IMR-90 (cell line): Measurements from ENCODE around the gene FXN. TPM values are rescaled to one million over a fixed set of nuclear protein-coding genes. Genes with fewer than 3 reads are reported as not detected.
"Not testable (repeated sequence)": the region's sequence is repeated elsewhere in the genome, so short reads cannot be mapped to it uniquely, and the experiment has no call there.

Experiments used
- ATAC-seq: fragments of 200-7000 bp; cut with Tn5 transposase; 2 replicates; pipeline ENCODE4 v1.9.1; 2020; ENCODE audit warnings: low read depth, mild to moderate bottlenecking, moderate library complexity
- BruUV-seq: library from RNA; stranded (reverse); fragments of 400-500 nt; replicated peaks from 2 replicates; lab custom pipeline; 2021; lab: Mats Ljungman, UMichigan
- CTCF ChIA-PET: fragments of 300-600 bp; formaldehyde crosslinking; extraction: SDS; loops from one replicate; lab custom pipeline; 2021; ENCODE audit warnings: antibody characterized with exemption; lab: Yijun Ruan, JAX
- POLR2A ChIA-PET: fragments of 300-600 bp; sonication (Branson Sonifier 250); formaldehyde crosslinking; loops from one replicate; lab custom pipeline; 2022; ENCODE audit warnings: antibody characterized with exemption; ENCODE audit not compliant: unreplicated experiment; lab: Charles Lee
- DNase-seq: peaks from one replicate; pipeline ENCODE4 v3.0.0; 2013
- H2AFZ ChIP-seq: replicated peaks from 2 replicates; pipeline ENCODE3; 2013; ENCODE audit warnings: low read length, mild to moderate bottlenecking; ENCODE audit not compliant: poor library complexity
- H2AK5ac ChIP-seq: 2 replicates; pipeline ENCODE4 v1.6.1; 2013; ENCODE audit warnings: low read depth, low read length, inconsistent platforms
- H2AK9ac ChIP-seq: replicated peaks from 2 replicates; pipeline ENCODE3; 2013; ENCODE audit warnings: mild to moderate bottlenecking, low read depth, low read length, moderate library complexity; ENCODE audit not compliant: poor library complexity
- H2BK120ac ChIP-seq: 2 replicates; pipeline ENCODE4 v1.6.1; 2013; ENCODE audit warnings: low read depth, low read length, inconsistent platforms
- H2BK15ac ChIP-seq: 3 replicates; pipeline ENCODE4 v1.6.1; 2013; ENCODE audit warnings: low read depth, low read length, inconsistent platforms
- H2BK20ac ChIP-seq: 2 replicates; pipeline ENCODE4 v1.6.1; 2013; ENCODE audit warnings: low read depth, mild to moderate bottlenecking, inconsistent platforms, low read length, moderate library complexity
- H2BK5ac ChIP-seq: 2 replicates; pipeline ENCODE4 v1.6.1; 2013; ENCODE audit warnings: mild to moderate bottlenecking, low read depth, low read length, inconsistent platforms; ENCODE audit not compliant: poor library complexity, severe bottlenecking
- H3K14ac ChIP-seq: replicated peaks from 2 replicates; pipeline ENCODE4 v1.6.1; 2013; ENCODE audit warnings: low read depth, low read length, inconsistent platforms
- H3K18ac ChIP-seq: 2 replicates; pipeline ENCODE4 v1.6.1; 2013; ENCODE audit warnings: low read depth, low read length, control low read depth
- H3K23ac ChIP-seq: 2 replicates; pipeline ENCODE4 v1.6.1; 2013; ENCODE audit warnings: low read depth, low read length, inconsistent platforms
- H3K27ac ChIP-seq: 2 replicates; pipeline ENCODE4 v1.5.1; 2013; ENCODE audit warnings: mild to moderate bottlenecking, control low read depth, low read length; ENCODE audit not compliant: insufficient read depth
- H3K27me3 ChIP-seq: 2 replicates; pipeline ENCODE4 v1.6.1; 2013; ENCODE audit warnings: low read length; ENCODE audit not compliant: control insufficient read depth, insufficient read depth
- H3K36me3 ChIP-seq: 2 replicates; pipeline ENCODE4 v1.6.1; 2013; ENCODE audit warnings: low read length, mixed read lengths; ENCODE audit not compliant: control insufficient read depth, insufficient read depth
- H3K4ac ChIP-seq: 2 replicates; pipeline ENCODE4 v1.6.1; 2013; ENCODE audit warnings: low read depth, low read length, inconsistent platforms
- H3K4me1 ChIP-seq: 2 replicates; pipeline ENCODE4 v1.6.1; 2013; ENCODE audit warnings: low read length, mixed read lengths; ENCODE audit not compliant: control insufficient read depth, insufficient read depth
- H3K4me2 ChIP-seq: 2 replicates; pipeline ENCODE4 v1.6.1; 2013; ENCODE audit warnings: low read depth, mild to moderate bottlenecking, control low read depth, low read length, moderate library complexity
- H3K4me3 ChIP-seq: 2 replicates; pipeline ENCODE4 v1.5.1; 2013; ENCODE audit warnings: low read depth, mild to moderate bottlenecking, control low read depth, low read length, moderate library complexity; ENCODE audit not compliant: insufficient read depth
- H3K56ac ChIP-seq: 2 replicates; pipeline ENCODE4 v1.6.1; 2013; ENCODE audit warnings: low read length, inconsistent platforms; ENCODE audit not compliant: insufficient read depth; ENCODE audit errors: extremely low read depth
- H3K79me1 ChIP-seq, 2 experiments: 2 replicates each; pipeline ENCODE4 v1.6.1; 2013; ENCODE audit warnings: low read length in 2 of 2, inconsistent platforms in 1 of 2, low read depth in 1 of 2
- H3K9ac ChIP-seq: 2 replicates; pipeline ENCODE4 v1.6.1; 2013; ENCODE audit warnings: low read depth, low read length, control low read depth
- H3K9me1 ChIP-seq: 2 replicates; pipeline ENCODE4 v1.6.1; 2013; ENCODE audit warnings: low read length, inconsistent platforms; ENCODE audit not compliant: insufficient read depth
- H3K9me3 ChIP-seq: 2 replicates; pipeline ENCODE4 v1.6.1; 2013; ENCODE audit warnings: low read length; ENCODE audit not compliant: control insufficient read depth, insufficient read depth
- H4K20me1 ChIP-seq: 2 replicates; pipeline ENCODE4 v1.6.1; 2013; ENCODE audit warnings: low read length, inconsistent platforms; ENCODE audit not compliant: insufficient read depth
- H4K5ac ChIP-seq: 2 replicates; pipeline ENCODE4 v1.6.1; 2013; ENCODE audit warnings: mild to moderate bottlenecking, low read depth, low read length, control low read depth
- H4K8ac ChIP-seq, 2 experiments: 2 replicates each; pipeline ENCODE4 v1.6.1; 2013; ENCODE audit warnings: low read depth in 2 of 2, low read length in 2 of 2, control low read depth in 1 of 2, inconsistent platforms in 1 of 2
- H4K91ac ChIP-seq: 2 replicates; pipeline ENCODE4 v1.6.1; 2013; ENCODE audit warnings: low read depth, low read length, inconsistent platforms; ENCODE audit not compliant: insufficient read depth
- WGBS, 2 experiments: methylation state at CpG; one replicate each; pipeline versions ENCODE4 v1.1.5 to v1.1.7; 2013; ENCODE audit warnings: missing lambda C conversion rate in 2 of 2; ENCODE audit not compliant: insufficient read length in 1 of 2; ENCODE audit errors: extremely low coverage in 2 of 2; 5-methylcytosine and 5-hydroxymethylcytosine counted together
- dilution Hi-C: fragments of 300-500 bp; cut with HindIII; formaldehyde crosslinking; loops from one replicate; pipeline ENCODE4 v1.14.3; 2018; ENCODE audit warnings: low sequenced_read_pairs; ENCODE audit not compliant: unreplicated experiment
- in situ Hi-C: fragments of 300-500 bp; cut with MboI; formaldehyde crosslinking; loops from 3 replicates; pipeline ENCODE4 v1.14.3; 2019; ENCODE audit warnings: low sequenced_read_pairs, inconsistent platforms, mixed read lengths
- intact Hi-C: fragments of 100-400 bp; cut with micrococcal nuclease; formaldehyde crosslinking; loops from 2 replicates; pipeline ENCODE4 v1.10.0; 2022
- polyA plus RNA-seq, 3 experiments: library from polyadenylated mRNA; depleted of rRNA; stranded (reverse); fragments of >200 nt; gene quantifications; 2 replicates each; pipeline ENCODE4 v1.2.3, GENCODE V29; 2012; ENCODE audit warnings: low replicate concordance in 1 of 3
- total RNA-seq: library from RNA; depleted of rRNA; stranded (reverse); fragments of >200 nt; gene quantifications from 2 replicates; pipeline ENCODE4 v1.2.3, GENCODE V29; 2012

The FXN gene
- total and polyA plus RNA-seq, 2 of the 4 experiments (the other 2 are of a cell fraction), result 3.9 to 18.1 TPM

GRCh38 chr9:69050936-69051335, 15.4 kb downstream of the FXN start:
- H3K9me3 ChIP-seq, H3K4me1 ChIP-seq, H2AK5ac ChIP-seq, H3K27me3 ChIP-seq, ATAC-seq, POLR2A ChIA-PET, H3K56ac ChIP-seq, H2BK20ac ChIP-seq, H2BK15ac ChIP-seq, BruUV-seq, H2AK9ac ChIP-seq, H4K91ac ChIP-seq, H2BK5ac ChIP-seq, H3K23ac ChIP-seq, H3K4ac ChIP-seq, H3K79me1 ChIP-seq, H2BK120ac ChIP-seq, H4K20me1 ChIP-seq, H3K9ac ChIP-seq, H3K27ac ChIP-seq, H3K9me1 ChIP-seq, dilution Hi-C loops, H3K14ac ChIP-seq, DNase-seq, H3K18ac ChIP-seq, H3K4me3 ChIP-seq, H4K5ac ChIP-seq, H3K4me2 ChIP-seq, H4K8ac ChIP-seq, H2AFZ ChIP-seq: not testable (repeated sequence)
- in situ Hi-C loops, result loop anchor here (25.0 kb wide), 1 partner anchor 511 kb away; no protein-coding TSS in a partner anchor
- 100% methylated on average over 3 of the region's 12 CpGs; no CpG with 5 or more reads in 1 of the 2 experiments for WGBS, 2 experiments
- CTCF ChIA-PET, result interaction anchor here (0.8 kb wide), 2 partner anchors 15 to 34 kb away, joined by 4 to 6 read pairs; partner anchors contain the start of gene FXN
- intact Hi-C loops, result loop anchor here (5.0 to 10.0 kb wide), 2 partner anchors 324 to 496 kb away; no protein-coding TSS in a partner anchor
- peaks cover 16% of the 10 kb centered on the region for H3K36me3 ChIP-seq
